HG02970 (cell line): Measurements from ENCODE around the gene PCBP1.
"Not testable (repeated sequence)": the region's sequence is repeated elsewhere in the genome, so short reads cannot be mapped to it uniquely, and the experiment has no call there.

ENCODE experiments used
- ATAC-seq: cut with Tn5 transposase; IDR thresholded peaks from one replicate; pipeline ENCODE4 v1.9.1; 2021; ENCODE audit warnings: mild to moderate bottlenecking, moderate library complexity, moderate number of reproducible peaks; ENCODE audit not compliant: unreplicated experiment, low FRiP score

The PCBP1 gene

DNA sequence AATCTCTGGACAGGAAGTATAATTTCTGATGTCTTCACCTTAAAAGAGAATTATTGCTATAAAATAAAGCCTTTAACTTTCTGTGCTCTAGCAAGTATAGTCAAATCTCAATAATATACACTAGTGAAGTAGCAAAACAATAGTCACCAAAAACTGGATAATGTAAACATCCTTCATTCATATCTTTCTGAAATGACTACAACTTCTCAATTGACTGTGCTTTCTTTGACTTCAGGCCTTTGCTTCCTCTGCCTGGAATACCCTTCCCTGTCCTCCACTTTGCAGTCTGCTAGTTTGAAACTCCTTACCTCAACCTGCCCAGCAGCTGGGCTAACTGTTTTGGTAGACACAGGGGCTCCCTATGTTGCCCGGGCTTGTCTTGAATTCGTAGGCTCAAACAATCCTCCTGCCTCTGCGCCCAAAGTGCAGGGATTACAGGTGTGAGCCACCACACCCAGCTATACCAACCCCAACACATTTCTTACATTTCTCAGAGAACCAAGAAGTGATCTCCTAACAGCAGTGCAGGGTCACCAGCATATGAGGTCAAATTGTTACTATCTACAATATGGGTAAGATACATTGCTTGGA, 6.6 kb upstream of the PCBP1 start:
- ATAC-seq = no peak

DNA sequence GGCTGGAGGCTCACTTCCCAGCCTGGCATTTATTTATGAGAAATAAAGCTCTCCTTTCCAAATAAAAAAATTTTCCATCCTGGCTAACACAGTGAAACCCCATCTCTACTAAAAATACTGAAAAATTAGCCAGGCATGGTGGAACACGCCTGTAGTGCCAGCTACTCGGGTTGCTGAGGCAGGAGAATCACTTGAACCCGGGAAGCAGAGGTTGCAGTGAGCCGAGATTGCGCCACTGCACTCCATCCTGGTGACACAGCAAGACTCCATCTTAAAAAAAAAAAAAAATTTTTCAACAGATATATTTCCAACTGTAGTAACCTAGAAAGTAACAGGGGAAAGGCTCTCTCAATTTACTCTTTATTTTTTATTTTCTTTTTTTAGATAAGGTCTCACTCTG, 6.1 kb upstream of the PCBP1 start:
- ATAC-seq = no peak

DNA sequence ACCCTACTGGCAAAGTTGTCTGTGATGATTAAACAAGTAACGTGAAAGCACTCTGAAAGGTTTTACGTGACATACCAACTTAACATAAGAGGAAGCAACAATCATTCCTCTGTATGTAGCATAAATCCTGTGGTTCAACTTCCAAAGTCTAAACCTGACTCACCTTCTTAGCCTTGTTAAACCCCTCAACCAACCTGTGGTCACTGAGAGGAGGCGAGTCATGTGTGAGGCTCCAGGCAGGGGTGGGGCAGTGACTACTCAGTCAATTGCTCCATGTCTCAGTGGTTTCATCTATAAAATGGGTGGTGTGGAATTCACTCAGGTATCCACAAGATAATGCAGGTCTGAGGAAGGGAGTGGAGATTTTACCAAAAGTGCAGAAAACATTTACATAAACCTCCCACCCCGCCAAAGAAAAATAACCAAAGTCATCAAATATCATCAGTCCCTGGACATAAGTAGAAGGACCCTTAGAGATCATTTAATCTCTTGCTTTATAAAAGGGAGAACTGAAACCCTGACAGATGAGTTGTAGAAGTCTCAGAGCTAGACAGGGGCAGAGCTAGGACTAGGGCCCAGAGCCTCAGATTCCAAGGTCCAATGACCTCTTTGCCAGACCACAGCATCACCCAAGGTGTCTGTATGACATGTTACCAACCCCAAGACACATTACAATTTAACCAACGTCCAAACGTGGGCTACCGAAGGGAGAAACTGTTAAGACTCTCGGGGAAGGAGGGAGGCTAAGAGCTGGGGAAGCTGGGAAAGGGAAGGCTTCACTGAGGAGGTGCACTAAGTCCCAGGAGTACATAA, 3.7 kb upstream of the PCBP1 start:
- peak; percentile 27 for ATAC-seq

DNA sequence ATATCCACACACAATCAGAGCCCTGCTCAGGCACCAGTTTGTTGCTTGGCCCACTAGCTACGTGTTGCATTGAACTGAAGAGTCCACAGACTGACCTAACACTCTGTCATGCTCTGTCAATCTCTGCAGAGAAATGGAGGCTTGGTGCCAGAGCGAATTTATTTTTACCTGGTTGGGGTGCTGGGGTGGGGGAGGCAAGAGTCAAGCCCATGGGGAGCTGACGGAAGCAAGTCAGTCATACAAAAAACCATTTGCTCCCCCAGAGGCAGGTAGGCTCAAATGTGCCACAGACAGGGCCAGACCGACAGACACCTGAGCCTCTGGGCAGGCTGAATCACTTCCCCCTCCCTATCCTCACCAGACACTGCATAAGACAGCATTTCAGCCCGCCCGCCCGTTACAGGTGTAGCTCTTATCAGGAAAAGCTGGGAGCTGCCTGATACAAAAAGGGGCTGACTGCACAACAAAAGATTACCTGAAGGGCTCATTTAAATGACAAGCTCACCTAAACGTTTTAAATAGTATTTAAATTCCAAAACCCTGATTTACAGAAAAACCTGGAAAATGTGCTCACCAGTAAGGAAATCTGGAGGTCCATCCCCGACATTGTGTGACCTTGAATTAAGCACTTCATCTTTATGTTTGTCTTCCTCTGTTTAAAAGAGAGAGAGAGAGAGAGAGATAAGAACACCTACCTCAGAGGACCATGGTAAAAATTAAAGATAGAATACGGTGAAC, 2.1 kb upstream of the PCBP1 start:
- no peak for ATAC-seq

DNA sequence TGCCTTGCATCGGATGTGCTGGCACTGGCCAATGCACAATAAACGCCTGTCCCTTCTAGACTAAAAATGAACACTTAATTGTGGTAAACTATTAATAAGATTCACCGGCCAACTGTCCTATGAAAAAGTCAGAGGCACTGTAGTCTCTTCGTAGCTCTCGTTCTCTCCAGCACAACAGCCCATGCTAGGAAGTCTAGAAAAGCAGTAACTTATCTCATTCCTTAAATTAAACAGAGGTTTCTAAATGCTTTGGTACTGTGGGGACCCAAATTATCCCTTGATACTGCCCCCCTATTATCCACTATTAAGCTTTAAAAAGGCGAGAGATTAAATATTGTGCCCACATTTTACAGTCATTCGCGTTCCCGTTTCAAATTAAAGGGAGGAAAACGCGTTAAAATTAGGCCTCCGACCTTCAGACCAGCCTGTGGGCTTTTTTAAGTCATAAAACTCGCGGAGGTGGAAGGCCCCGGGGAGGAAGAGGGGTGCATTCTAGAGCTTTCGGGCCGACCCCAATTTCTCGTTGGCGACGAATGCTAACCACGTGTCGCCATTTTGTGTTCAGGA, 1.5 kb upstream of the PCBP1 start:
- no peak for ATAC-seq

DNA sequence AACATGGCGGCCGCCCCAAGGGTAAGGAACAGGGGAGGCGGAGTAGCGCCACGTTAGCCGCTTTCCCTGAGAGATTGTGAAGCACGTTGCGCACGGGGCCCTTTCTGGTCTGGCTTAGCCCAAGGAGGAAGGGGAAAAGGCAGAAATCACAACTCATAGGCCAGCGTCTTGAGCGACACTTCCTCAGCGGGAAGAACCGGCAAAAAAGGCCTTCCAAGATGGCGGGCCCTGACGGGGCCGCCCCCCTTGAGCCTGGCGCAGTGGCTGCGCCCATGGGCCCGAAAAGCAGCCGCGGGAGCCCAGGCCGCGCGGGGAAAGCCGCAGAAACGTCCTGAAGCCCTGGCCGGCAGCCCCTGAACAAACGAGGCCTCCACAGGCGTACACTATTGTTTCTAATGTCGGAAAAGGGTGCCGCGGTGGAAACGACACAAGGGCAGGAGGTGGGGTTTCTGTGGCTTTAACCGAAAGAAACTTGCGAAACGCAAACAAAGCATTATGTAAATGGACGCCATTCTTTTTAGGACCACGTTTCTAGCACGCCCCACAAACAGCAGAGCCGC, 919 bp upstream of the PCBP1 start:
- ATAC-seq = peak; percentile 40

DNA sequence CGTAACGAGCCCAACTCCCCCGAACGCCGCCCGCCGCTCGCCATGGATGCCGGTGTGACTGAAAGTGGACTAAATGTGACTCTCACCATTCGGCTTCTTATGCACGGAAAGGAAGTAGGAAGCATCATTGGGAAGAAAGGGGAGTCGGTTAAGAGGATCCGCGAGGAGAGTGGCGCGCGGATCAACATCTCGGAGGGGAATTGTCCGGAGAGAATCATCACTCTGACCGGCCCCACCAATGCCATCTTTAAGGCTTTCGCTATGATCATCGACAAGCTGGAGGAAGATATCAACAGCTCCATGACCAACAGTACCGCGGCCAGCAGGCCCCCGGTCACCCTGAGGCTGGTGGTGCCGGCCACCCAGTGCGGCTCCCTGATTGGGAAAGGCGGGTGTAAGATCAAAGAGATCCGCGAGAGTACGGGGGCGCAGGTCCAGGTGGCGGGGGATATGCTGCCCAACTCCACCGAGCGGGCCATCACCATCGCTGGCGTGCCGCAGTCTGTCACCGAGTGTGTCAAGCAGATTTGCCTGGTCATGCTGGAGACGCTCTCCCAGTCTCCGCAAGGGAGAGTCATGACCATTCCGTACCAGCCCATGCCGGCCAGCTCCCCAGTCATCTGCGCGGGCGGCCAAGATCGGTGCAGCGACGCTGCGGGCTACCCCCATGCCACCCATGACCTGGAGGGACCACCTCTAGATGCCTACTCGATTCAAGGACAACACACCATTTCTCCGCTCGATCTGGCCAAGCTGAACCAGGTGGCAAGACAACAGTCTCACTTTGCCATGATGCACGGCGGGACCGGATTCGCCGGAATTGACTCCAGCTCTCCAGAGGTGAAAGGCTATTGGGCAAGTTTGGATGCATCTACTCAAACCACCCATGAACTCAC, 673 bp downstream of the PCBP1 start:
- no peak for ATAC-seq

DNA sequence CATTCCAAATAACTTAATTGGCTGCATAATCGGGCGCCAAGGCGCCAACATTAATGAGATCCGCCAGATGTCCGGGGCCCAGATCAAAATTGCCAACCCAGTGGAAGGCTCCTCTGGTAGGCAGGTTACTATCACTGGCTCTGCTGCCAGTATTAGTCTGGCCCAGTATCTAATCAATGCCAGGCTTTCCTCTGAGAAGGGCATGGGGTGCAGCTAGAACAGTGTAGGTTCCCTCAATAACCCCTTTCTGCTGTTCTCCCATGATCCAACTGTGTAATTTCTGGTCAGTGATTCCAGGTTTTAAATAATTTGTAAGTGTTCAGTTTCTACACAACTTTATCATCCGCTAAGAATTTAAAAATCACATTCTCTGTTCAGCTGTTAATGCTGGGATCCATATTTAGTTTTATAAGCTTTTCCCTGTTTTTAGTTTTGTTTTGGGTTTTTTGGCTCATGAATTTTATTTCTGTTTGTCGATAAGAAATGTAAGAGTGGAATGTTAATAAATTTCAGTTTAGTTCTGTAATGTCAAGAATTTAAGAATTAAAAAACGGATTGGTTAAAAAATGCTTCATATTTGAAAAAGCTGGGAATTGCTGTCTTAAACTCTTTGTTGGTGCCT, 1.4 kb downstream of the PCBP1 start:
- no peak for ATAC-seq

DNA sequence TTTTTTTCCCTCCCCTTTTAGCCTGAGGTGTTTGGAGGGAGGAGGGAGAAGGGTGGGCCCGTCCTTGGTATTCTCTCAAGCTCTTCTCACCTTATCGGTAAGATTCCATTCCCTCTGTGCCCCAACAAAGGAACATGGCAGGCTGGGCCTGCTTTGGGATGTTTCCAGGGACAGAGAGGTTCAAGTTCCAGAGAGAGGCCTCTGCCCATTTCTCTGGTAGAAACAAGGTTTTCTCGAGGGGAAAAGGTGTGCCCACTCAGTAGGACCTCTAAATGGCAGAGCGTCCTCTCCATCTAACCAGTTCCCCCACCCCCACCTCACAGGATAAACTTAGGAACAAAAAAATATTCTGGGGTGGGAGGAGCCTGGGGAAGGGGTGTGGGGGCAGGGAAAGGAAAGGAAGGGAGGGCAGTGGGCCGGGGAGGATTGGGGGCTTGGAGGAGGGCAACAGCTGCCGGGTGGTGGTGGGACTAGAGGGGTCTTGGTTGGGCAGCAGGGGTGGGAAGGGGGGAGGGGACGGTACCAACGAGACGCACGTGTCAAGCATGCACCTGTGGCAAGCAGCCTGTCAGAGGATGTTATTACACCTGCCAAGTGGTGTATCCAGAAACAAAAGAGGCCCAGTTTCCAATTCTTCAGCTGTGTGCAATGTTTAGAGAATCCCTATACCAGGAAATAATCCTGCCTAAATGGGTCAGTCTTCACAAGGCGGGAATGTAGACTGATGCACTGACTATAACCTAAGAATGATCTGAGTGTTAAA, 2.1 kb downstream of the PCBP1 start:
- no peak for ATAC-seq

DNA sequence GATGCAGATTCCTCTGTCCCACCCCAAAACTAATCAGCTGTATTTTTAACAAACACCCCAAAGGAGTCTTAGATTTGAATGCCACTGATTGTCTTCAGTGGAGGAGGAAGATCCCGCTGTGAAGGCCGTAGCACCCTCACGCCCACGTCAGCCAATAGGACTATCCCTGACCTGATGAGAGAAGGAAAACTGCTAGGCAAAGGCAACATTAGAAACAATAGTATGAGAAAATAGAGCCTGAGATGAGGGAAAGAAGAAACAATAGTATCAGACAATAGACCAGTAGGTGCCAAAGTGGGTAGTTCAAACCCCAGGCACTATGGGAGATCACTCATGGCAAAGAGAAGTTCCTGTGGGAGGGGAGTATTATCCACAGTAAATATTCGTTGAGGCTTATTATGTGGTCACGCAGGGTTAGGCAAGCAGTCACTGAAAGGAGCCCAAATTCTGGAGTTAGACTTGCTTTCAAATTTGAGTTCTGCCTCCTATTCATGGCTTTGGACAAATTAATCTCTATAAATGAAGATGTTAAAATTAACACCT, 2.8 kb downstream of the PCBP1 start:
- no peak for ATAC-seq

DNA sequence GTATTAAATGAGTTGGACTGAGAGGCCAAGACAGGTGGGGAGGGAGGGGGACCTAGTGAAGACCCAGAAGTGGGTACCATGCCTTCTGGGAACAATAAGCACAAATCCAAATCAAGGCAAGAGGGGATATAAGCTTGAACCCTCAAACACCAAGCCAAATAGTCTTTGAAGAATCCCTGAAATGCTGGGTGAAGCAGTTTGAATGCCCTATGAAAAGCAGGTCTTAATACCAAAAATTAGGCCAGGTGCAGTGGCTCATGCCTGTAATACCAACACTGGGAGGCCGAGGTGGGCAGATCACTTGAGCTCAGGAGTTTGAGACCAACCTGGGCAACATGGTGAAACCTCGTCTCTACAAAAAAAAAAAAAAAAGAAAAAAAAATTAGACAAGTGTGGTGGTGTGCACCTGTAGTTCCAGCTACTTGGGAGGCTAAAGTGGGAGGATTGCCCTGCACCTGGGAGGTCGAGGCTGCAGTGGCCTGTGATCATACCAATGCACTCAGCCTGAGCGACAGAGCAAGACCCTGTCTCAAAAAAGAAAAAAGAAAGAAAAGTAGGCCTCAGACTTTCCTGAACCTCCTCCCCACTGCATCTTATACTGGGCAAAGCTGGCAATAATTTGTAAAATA, 3.5 kb downstream of the PCBP1 start:
- no peak for ATAC-seq

DNA sequence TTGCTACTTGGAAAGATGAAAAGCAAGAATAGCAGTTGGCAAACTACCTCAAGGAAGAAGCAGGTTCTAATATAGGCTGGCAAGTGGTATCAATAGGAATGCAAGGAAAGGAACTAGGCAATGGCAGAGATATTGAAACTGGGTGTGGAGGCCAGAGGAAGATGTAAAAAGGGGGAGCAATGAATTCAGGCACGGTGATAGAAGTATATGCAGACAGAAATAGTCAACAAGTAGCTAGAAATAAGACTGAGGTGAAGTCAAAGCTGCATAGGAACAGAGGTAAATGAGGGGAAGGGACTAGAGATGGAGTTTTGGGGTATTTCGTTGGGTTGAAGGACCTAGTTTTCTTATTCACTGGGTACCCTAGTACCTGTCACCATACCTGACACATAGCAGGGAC, 4.1 kb downstream of the PCBP1 start:
- ATAC-seq = no peak

DNA sequence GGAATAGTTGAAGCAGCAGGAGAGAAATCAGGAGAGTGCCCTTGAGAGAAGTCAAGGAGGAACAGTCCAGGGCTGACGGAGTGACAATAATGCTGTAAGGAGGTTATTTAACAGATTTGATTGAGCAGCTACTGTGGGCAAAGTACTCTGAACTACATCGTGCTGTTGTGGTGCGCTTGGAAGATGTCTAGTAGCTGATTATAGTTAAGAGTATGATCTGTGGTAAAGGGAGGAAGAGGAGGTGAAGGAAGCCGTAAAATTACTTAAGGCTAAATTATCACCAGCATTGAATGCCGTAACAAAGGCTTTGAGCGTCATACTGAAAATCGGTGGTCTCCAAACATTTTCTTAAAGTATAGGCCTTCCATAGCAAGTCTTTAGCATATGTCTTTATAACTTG, 4.5 kb downstream of the PCBP1 start:
- ATAC-seq = no peak

DNA sequence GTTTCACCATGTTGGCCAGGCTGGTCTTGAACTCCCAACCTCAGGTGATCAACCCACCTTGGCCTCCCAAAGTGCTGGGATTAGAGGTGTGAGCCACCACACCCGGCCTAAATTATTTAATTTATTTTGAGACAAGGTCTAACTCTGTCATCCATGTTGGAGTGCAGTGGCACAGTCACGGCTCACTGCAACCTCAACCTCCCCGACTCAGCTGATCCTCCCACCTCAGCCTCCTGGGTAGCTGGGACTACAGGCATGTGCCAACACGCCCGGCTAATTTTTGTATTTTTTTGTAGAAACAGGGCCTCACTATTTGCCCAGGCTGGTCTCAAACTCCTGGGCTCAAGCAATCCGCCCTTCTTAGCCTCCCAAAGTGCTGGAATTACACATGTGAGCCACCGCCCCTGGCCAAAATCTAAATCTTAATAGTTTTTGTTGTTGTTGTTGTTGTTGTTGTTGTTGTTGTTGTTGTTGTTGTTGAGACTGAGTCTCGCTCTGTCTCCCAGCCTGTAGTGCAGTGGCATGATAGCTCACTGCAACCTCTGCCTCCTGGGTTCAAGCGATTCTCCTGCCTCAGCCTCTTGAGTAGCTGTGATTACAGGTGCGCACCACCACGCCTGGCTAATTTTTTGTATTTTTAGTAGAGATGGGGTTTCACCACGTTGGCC, 5.4 kb downstream of the PCBP1 start:
- not testable (repeated sequence) for ATAC-seq

DNA sequence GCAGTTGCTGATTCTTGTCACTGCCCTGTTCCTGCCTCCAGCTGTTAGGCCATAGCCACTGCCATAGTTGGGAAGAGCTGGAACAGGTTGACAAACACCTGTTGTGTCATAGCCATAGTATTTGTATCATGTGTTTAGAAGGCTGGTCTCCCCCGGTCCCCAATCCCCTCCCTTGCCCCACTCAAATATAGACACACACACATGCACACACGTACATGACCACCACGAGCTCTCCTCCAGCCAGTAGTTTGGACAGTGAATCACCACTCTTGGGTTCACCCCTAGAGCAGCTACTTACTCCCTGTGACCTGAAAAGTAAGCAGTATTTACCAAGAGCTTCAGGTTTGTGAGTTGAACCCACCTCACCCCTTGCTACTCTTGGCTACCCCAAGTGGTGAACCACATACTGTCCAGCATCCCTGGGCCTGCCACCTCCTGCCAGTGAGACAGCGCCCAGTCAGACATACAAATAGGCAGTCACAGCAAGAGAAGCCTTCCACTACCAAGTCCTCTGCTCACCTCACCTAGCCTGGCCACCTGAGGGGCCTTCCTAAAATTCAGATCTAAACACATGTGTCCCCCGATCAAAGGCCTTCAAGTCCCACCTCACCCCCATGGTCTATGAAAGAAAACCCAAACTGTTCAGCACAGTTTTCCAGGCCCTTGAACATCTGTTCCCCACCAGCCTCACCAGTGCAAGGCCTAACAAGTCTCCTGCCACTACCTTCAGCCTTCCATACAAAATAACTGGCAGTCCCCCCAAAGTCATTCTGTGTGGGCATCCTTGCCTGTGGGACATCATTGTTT, 7.1 kb downstream of the PCBP1 start:
- ATAC-seq = no peak

DNA sequence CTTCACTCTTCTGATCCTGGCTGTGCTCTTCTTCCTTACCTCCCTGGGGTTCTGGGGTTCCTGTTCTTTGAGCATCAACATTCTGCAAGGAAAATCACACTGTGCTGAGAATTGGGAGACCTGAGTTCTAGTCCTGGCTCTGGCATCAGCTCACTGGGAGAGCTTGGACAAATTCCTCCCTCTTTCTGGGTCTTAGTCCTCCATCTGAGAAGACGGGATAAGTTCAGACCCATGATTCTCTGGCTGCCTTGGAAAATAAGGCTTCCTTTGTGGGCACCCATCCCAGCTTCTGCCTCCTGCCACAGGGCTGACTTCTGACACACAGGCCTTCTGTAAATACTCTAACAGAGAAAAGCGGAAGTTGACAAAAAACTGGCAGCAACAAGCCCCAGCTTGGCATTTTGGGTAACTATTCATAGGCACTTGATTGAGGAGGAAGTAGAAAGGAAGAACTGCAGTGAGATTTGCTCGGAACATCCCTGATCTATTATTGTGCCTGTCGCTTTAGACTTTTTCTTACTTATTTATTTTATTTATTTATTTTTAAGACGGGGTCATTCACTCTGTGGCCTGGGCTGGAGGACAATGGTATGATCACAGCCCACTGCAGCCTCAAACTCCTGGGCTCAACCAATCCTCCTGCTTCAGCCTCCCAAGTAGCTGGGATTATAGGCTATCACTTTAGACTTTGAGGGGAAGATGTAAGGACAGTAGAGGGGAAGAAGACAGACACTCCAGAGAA, 7.9 kb downstream of the PCBP1 start:
- ATAC-seq = no peak
